Gastroesophageal sphincter (tissue), 4 donors: Measurements from ENCODE around the gene ANGEL2. TPM values are rescaled to one million over a fixed set of nuclear protein-coding genes. Genes with fewer than 3 reads are reported as not detected.

Experiments
- ATAC-seq: fragments of 150-250 bp; one replicate; pipeline ENCODE4 v1.9.1; 2016; ENCODE audit warnings: mild to moderate bottlenecking, moderate library complexity
- H3K27ac ChIP-seq, 4 donors: fragments of 200-600 bp; sonication (generic) in 3 of 4; 1 replicate in 3 of 4; 2 replicates in 1 of 4; pipeline ENCODE4 v1.5.1; 2016 to 2019
- H3K27me3 ChIP-seq: fragments of 200-600 bp; sonication (generic); one replicate; pipeline ENCODE4 v1.5.1; 2019
- H3K36me3 ChIP-seq, 2 donors: fragments of 200-600 bp; sonication (generic); one replicate each; pipeline ENCODE4 v1.5.1; 2019; ENCODE audit warnings: control low read depth in 1 of 2
- H3K4me1 ChIP-seq, 3 donors: fragments of 200-600 bp; sonication (generic); 1 replicate in 2 of 3; 2 replicates in 1 of 3; pipeline ENCODE4 v1.5.1; 2016 to 2019; ENCODE audit warnings: control low read depth in 2 of 3
- H3K4me3 ChIP-seq, 2 donors: fragments of 200-600 bp; sonication (generic); one replicate each; pipeline ENCODE4 v1.5.1; 2019; ENCODE audit warnings: mild to moderate bottlenecking in 1 of 2, moderate library complexity in 1 of 2
- H3K9me3 ChIP-seq, 3 donors: fragments of 200-600 bp; sonication (generic); one replicate each; pipeline ENCODE4 v1.5.1; 2017 to 2019; ENCODE audit warnings: control low read depth in 2 of 3
- EP300 ChIP-seq: sonication (generic); formaldehyde crosslinking; IDR thresholded peaks from one replicate; pipeline ENCODE4 v1.6.1; 2017; ENCODE audit warnings: antibody characterized with exemption, mild to moderate bottlenecking
- POLR2A ChIP-seq, 2 donors: fragments of 450-650 bp; IDR thresholded peaks; one replicate each; pipeline ENCODE4 v1.6.1; 2017; ENCODE audit warnings: antibody characterized with exemption in 2 of 2, mild to moderate bottlenecking in 2 of 2, moderate library complexity in 1 of 2
- POLR2AphosphoS5 ChIP-seq: sonication (generic); formaldehyde crosslinking; IDR thresholded peaks from one replicate; pipeline ENCODE4 v1.6.1; 2017; ENCODE audit warnings: antibody characterized with exemption
- WGBS, 2 donors: methylation state at CpG; one replicate each; pipeline ENCODE4 v1.1.5; 2018; ENCODE audit warnings: low coverage in 1 of 2; 5-methylcytosine and 5-hydroxymethylcytosine counted together
- total RNA-seq, 4 donors: library from RNA; depleted of rRNA; stranded (reverse); fragments of >200 nt; gene quantifications; one replicate each; pipeline ENCODE4 v1.1.0, GENCODE V29; 2016
- TF ChIP-seq, protein P1 (sequence below), 4 experiments: fragments of 200-600 bp in 2 of 4; fragments of 450-650 bp in 2 of 4; sonication (generic) in 1 of 4; IDR thresholded peaks; one replicate each; pipeline ENCODE4 v1.5.1; 2017 to 2019; ENCODE audit warnings: antibody characterized with exemption in 4 of 4, mild to moderate bottlenecking in 2 of 4, moderate library complexity in 2 of 4

The ANGEL2 gene
- total RNA-seq, 4 donors from 2014 or later = 20.9 to 85.1 (median 39.0) TPM

DNA sequence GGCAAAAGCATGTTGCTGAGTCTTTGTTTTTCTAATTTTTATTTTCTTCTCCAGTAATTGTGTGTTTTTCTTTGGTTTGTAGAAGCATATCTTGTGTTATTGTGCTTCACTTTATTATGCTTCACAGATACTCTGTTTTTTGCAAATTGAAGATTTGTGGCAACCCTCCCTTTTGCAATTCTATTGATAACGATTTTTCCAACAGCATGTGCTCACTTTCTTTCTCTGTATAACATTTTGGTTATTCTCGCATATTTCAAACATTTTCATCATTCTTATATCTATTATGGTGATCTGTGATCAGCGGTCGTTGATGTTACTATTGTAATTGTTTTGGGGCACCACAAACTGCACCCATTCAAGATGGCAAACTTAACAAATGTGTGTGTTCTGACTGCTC lies 3.8 kb upstream of the ANGEL2 start:
- Histone ChIP-seq H3K27me3 (peaks cover 12% of the 10 kb centered on the region), H3K36me3 (no peaks in the 10 kb centered on the region), H3K4me1 (peaks cover 1 to 10% (median 2%) of the 10 kb centered on the region in 3 donors), H3K4me3 (no peak overlapping the region), H3K9me3 (no peaks in the 10 kb centered on the region), H3K27ac (no peak overlapping the region)
- TF ChIP-seq POLR2A (IDR thresholded peaks at IDR 0.05) (no peak), EP300 (no peak), POLR2AphosphoS5 (no peak)
- TF ChIP-seq, protein P1, sequence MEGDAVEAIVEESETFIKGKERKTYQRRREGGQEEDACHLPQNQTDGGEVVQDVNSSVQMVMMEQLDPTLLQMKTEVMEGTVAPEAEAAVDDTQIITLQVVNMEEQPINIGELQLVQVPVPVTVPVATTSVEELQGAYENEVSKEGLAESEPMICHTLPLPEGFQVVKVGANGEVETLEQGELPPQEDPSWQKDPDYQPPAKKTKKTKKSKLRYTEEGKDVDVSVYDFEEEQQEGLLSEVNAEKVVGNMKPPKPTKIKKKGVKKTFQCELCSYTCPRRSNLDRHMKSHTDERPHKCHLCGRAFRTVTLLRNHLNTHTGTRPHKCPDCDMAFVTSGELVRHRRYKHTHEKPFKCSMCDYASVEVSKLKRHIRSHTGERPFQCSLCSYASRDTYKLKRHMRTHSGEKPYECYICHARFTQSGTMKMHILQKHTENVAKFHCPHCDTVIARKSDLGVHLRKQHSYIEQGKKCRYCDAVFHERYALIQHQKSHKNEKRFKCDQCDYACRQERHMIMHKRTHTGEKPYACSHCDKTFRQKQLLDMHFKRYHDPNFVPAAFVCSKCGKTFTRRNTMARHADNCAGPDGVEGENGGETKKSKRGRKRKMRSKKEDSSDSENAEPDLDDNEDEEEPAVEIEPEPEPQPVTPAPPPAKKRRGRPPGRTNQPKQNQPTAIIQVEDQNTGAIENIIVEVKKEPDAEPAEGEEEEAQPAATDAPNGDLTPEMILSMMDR (IDR thresholded peaks at IDR 0.05) = no peak
- ATAC-seq = no peak
- 85 to 89% methylated on average over 3 to 4 of the region's 4 CpGs for WGBS, 2 donors

DNA sequence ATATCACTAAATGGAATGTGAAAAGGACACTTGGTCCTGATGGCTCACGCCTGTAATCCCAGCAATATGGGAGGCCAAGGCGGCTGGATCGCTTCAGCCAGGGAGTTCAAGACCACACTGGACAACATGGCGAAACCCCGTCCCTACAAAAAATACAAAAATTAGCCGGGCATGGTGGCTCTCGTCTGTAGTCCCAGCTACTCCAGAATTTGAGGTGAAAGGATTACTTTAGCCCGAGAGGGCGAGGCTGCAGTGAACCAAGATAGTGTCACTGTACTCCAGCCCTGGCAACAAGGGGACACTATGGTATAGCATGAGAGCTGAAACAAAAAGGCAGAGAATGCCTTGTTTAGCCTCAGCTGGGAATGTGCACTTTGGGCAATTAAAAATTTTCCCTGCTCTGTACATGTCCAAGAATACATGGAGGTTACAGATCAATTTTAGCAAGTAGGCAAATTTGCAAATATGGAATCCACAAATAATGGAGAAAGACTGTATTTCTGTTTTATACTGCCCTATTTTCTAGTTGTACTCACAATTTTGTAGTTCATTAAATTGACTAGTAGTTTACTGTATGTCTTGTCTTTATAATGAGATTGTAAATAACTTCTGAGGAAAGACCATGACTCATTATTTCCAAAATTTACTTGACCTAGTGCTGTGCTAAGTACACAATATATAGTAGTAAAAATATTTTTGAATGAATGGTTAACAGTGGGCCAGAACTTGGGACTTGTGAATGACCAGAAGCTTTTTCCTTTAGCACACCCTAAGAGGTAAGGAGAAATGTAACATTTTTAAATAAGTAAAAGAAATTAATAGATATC lies 2.0 kb upstream of the ANGEL2 start:
- Histone ChIP-seq H3K27me3 (no peaks in the 10 kb centered on the region), H3K27ac (no peak overlapping the region), H3K4me1 (peaks cover 9 to 26% (median 14%) of the 10 kb centered on the region in 3 donors), H3K36me3 (no peaks in the 10 kb centered on the region), H3K9me3 (no peaks in the 10 kb centered on the region), H3K4me3 (no peak overlapping the region)
- 91 to 100% methylated on average over 1 to 8 of the region's 9 CpGs for WGBS, 2 donors
- TF ChIP-seq EP300 (no peak), POLR2AphosphoS5 (no peak), POLR2A (IDR thresholded peaks at IDR 0.05) (no peak)
- TF ChIP-seq, protein P1 (IDR thresholded peaks at IDR 0.05) = no peak
- no peak for ATAC-seq

- ATAC-seq = no peak
- TF ChIP-seq EP300 (no peak), POLR2AphosphoS5 (no peak), POLR2A (IDR thresholded peaks at IDR 0.05) (no peak)
- TF ChIP-seq, protein P1 (IDR thresholded peaks at IDR 0.05) = no peak
Measured at GRCh38 chr1:213014642-213015041, 1.0 kb downstream of the ANGEL2 start.

GRCh38 chr1:213008564-213008963 lies 7.1 kb downstream of the ANGEL2 start:
- TF ChIP-seq EP300 (no peak), POLR2A (IDR thresholded peaks at IDR 0.05) (no peak)
- H3K9me3 ChIP-seq = no peaks in the 10 kb centered on the region
- H3K27me3 ChIP-seq = no peaks in the 10 kb centered on the region
- H3K4me3 ChIP-seq = no peak overlapping the region
- peaks cover 0 to 73% of the 10 kb centered on the region in 2 donors for H3K36me3 ChIP-seq
- H3K27ac ChIP-seq = no peak overlapping the region
- WGBS, 2 donors = 71 to 84% methylated on average over 2 of the region's 2 CpGs
- ATAC-seq = no peak
- peaks cover 0 to 20% (median 4%) of the 10 kb centered on the region in 3 donors for H3K4me1 ChIP-seq

More at GRCh38 chr1:213014642-213015041, 1.0 kb downstream of the ANGEL2 start:
- 8 to 20% methylated on average over 7 of the region's 7 CpGs for WGBS, 2 donors
- peak overlapping the region; percentile 77 to 94 for H3K4me3 ChIP-seq
- H3K27me3 ChIP-seq = no peaks in the 10 kb centered on the region
- peaks cover 0 to 23% of the 10 kb centered on the region in 2 donors for H3K36me3 ChIP-seq
- no peaks in the 10 kb centered on the region for H3K9me3 ChIP-seq
- peak overlapping the region; percentile 86 to 93 (median 90) for H3K27ac ChIP-seq
- H3K4me1 ChIP-seq = peaks cover 9 to 39% (median 14%) of the 10 kb centered on the region in 3 donors

- ATAC-seq = no peak
- Histone ChIP-seq H3K27me3 (no peaks in the 10 kb centered on the region), H3K4me3 (no peak overlapping the region), H3K27ac (no peak overlapping the region), H3K9me3 (no peaks in the 10 kb centered on the region), H3K36me3 (peaks cover 0 to 90% of the 10 kb centered on the region in 2 donors), H3K4me1 (no peaks in the 10 kb centered on the region)
- 80 to 92% methylated on average over 3 of the region's 3 CpGs for WGBS, 2 donors
- no peak for TF ChIP-seq EP300
- TF ChIP-seq POLR2AphosphoS5 = no peak
- TF ChIP-seq, protein P1 (IDR thresholded peaks at IDR 0.05) = no peak
- no peak for TF ChIP-seq POLR2A (IDR thresholded peaks at IDR 0.05)
Measured at GRCh38 chr1:213003256-213003655, 12.4 kb downstream of the ANGEL2 start.
